Thoracic aorta (tissue), 2 donors: ENCODE data around the gene STK35. TPM values are rescaled to one million over a fixed set of nuclear protein-coding genes. Genes with fewer than 3 reads are reported as not detected.

ENCODE experiments used
- ATAC-seq: fragments of 150-250 bp; one replicate; pipeline ENCODE4 v1.8.0; 2017; ENCODE audit warnings: low read depth; ENCODE audit not compliant: insufficient number of reproducible peaks, low FRiP score
- DNase-seq: peaks from one replicate; pipeline ENCODE4 v3.0.0-alpha.2; 2020; ENCODE audit warnings: low spot score
- H3K27ac ChIP-seq, 2 donors: fragments of 200-600 bp; sonication (generic); 1 replicate in 1 of 2; 2 replicates in 1 of 2; pipeline ENCODE4 v1.5.1; 2016; ENCODE audit warnings: mild to moderate bottlenecking in 2 of 2, moderate library complexity in 2 of 2
- H3K27me3 ChIP-seq: fragments of 200-600 bp; sonication (generic); replicated peaks from 2 replicates; pipeline ENCODE4 v1.6.0; 2016; ENCODE audit warnings: mild to moderate bottlenecking; ENCODE audit not compliant: insufficient read depth
- H3K36me3 ChIP-seq: fragments of 200-600 bp; sonication (generic); one replicate; pipeline ENCODE4 v1.5.1; 2016
- H3K4me1 ChIP-seq, 2 donors: fragments of 200-600 bp; sonication (generic); 1 replicate in 1 of 2; 2 replicates in 1 of 2; pipeline versions ENCODE4 v1.5.1 to v1.6.0; 2016; ENCODE audit warnings: low read depth in 2 of 2, mild to moderate bottlenecking in 1 of 2; ENCODE audit not compliant: control insufficient read depth in 1 of 2
- H3K4me3 ChIP-seq: fragments of 200-600 bp; sonication (generic); 2 replicates; pipeline ENCODE4 v1.5.1; 2016; ENCODE audit warnings: mild to moderate bottlenecking
- H3K9me3 ChIP-seq: fragments of 200-600 bp; sonication (generic); 2 replicates; pipeline ENCODE4 v1.5.1; 2016
- total RNA-seq, 2 donors: library from RNA; depleted of rRNA; stranded (reverse); fragments of >200 nt; gene quantifications; one replicate each; pipeline versions ENCODE4 v1.1.0 to v1.2.3, GENCODE V29; 2016
- TF ChIP-seq, protein P1 (sequence below): fragments of 200-600 bp; sonication (generic); IDR thresholded peaks from one replicate; pipeline ENCODE4 v1.5.1; 2019; ENCODE audit warnings: antibody characterized with exemption

The STK35 gene
- total RNA-seq, 2 donors from 2014 or later = 25.4 to 31.5 TPM

DNA sequence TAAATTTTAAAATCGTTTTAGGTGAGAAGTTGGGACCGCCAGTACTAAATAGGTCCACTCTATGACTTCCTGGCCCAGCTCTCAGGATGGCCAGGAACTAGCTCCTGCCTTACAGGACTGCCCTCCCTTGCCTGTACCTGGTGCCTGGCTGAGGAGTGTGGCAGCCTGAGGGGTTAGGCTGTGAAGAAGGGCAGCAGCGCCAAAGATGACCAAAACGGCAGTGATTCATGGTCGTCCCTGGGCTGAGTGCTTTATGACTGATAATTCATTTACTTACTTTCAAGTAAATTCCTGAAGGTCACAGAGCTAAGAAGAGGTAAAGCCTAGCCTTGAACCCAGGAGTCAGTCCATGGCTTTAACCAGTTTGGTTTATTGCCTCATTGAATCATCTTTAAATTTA, 22.1 kb downstream of the STK35 start:
- DNase-seq = no peak
- TF ChIP-seq, protein P1, sequence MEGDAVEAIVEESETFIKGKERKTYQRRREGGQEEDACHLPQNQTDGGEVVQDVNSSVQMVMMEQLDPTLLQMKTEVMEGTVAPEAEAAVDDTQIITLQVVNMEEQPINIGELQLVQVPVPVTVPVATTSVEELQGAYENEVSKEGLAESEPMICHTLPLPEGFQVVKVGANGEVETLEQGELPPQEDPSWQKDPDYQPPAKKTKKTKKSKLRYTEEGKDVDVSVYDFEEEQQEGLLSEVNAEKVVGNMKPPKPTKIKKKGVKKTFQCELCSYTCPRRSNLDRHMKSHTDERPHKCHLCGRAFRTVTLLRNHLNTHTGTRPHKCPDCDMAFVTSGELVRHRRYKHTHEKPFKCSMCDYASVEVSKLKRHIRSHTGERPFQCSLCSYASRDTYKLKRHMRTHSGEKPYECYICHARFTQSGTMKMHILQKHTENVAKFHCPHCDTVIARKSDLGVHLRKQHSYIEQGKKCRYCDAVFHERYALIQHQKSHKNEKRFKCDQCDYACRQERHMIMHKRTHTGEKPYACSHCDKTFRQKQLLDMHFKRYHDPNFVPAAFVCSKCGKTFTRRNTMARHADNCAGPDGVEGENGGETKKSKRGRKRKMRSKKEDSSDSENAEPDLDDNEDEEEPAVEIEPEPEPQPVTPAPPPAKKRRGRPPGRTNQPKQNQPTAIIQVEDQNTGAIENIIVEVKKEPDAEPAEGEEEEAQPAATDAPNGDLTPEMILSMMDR = no peak
- Histone ChIP-seq H3K4me1 (peaks cover 3 to 46% of the 10 kb centered on the region in 2 donors), H3K36me3 (no peaks in the 10 kb centered on the region), H3K27ac (no peak overlapping the region), H3K4me3 (no peak overlapping the region), H3K27me3 (no peaks in the 10 kb centered on the region), H3K9me3 (no peaks in the 10 kb centered on the region)
- no peak for ATAC-seq

DNA sequence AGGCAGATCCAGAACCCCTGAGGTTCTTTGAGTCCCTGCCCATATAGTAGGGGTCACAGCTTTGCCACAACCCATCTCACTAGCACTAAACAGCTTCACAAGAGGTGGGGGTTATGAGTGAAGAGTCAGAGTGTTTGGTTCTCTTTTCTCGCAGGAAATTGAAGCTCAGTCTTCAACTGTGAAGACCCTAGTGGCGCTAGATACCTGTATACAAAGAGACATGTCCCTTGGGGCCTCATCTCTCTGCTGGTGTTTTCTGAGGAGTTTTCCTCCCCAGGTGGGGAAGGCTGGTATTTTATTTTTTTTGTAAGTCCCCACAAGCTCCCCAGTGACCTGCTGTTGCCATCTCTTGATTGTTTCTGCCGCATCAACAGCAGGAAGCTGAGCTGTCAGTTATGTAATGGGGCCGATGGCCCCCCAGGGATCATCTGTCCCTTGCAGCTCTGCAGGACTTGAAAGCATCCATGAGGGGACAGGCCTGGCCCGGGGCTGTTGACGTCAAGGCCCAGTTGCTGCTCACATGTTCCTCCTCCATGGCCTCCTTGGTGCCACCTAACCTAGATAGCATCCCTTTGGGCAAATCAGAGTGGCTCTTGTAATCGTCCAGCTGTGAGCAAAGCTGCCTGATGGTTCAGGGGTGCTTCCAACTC, 23.1 kb downstream of the STK35 start:
- Histone ChIP-seq H3K4me3 (no peak overlapping the region), H3K27ac (no peak overlapping the region), H3K9me3 (no peaks in the 10 kb centered on the region), H3K4me1 (peaks cover 3 to 40% of the 10 kb centered on the region in 2 donors), H3K36me3 (no peaks in the 10 kb centered on the region), H3K27me3 (no peaks in the 10 kb centered on the region)
- DNase-seq (no peak), ATAC-seq (no peak)
- TF ChIP-seq, protein P1 = no peak

DNA sequence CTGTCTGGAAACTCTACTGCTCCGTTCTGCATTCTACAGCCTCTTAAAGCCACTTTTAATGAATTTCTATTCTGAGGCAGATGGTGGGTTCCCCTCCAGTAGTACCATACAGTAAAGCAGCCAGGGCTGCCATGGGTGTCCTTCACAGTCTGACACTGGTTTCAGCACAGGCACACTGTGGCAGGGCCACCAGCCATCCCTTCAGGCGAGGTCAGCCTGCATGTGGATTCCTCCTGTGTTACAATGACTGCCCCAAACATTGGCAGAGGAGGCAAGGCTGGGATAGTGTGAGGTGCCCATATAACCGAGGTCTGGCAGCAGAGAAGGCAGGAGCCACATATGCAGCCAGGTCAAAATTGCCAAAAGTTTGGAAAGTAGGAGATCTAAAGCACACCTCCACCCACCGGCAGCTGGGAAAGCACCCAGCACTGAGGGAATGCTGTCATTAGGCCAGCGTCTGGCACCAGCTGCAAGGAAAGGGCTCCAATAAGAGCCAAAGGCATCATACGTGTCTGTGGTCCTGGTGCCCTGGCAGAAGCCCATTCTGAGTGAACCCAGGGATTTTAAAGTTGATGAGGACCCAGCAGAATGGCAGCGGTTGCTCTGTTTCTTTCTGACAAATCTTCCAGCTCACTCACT, 24.0 kb downstream of the STK35 start:
- TF ChIP-seq, protein P1 = no peak
- H3K27ac ChIP-seq = no peak overlapping the region
- no peak for ATAC-seq
- no peaks in the 10 kb centered on the region for H3K36me3 ChIP-seq
- H3K9me3 ChIP-seq = no peaks in the 10 kb centered on the region
- H3K4me3 ChIP-seq = no peak overlapping the region
- peaks cover 3 to 40% of the 10 kb centered on the region in 2 donors for H3K4me1 ChIP-seq
- DNase-seq = no peak
- no peaks in the 10 kb centered on the region for H3K27me3 ChIP-seq

DNA sequence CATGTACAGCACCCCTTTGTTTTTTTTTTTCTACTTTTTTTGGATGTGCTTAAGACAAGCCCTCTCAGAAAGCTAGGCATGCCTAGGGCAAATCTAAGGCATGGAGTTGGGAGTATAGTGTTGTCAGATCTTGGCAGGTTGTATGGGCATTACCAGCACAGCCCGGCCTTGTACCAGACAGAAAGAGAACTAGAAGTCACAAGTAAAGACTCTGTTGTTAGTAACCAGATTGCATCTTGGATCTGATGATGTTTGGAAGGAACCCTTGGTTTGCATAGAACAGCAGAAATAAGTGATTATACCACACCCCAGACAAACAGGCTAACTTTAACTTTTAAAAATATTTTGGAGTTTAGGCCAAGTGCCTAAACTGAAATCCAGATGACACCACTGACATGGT, 25.6 kb downstream of the STK35 start:
- ATAC-seq (no peak), DNase-seq (no peak)
- TF ChIP-seq, protein P1 = no peak
- H3K4me1 ChIP-seq = peaks cover 8 to 52% of the 10 kb centered on the region in 2 donors
- H3K27me3 ChIP-seq = no peaks in the 10 kb centered on the region
- H3K27ac ChIP-seq = no peak overlapping the region
- H3K4me3 ChIP-seq = no peak overlapping the region
- H3K36me3 ChIP-seq = no peaks in the 10 kb centered on the region
- no peaks in the 10 kb centered on the region for H3K9me3 ChIP-seq

DNA sequence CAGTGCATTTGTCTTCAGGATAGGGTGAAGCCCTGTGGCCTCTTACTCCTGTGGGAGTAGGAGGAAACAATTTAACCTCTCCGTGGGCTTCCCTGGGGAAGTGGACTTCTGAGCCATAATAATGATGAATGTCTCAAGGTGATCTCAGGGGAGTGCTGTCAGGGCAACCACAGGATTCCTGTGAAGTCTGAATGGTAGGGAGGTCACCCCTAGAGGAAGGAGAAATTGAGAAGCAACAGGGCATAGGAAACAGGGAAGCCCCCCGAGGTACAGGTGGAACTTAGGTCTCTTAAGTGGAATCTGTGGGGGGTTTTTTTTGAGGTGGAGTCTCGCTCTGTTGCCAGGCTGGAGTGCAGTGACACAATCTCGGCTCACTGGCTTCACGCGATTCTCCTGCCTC, 26.9 kb downstream of the STK35 start:
- peaks cover 14 to 59% of the 10 kb centered on the region in 2 donors for H3K4me1 ChIP-seq
- H3K4me3 ChIP-seq = no peak overlapping the region
- H3K27me3 ChIP-seq = no peaks in the 10 kb centered on the region
- TF ChIP-seq, protein P1 = no peak
- H3K27ac ChIP-seq = no peak overlapping the region
- no peaks in the 10 kb centered on the region for H3K36me3 ChIP-seq
- DNase-seq (no peak), ATAC-seq (no peak)
- no peaks in the 10 kb centered on the region for H3K9me3 ChIP-seq
